Measurements from ENCODE around the gene TSSK2.

TSSK2 gene

GRCh38 chr22:19172213-19173046, 41.3 kb downstream of the TSSK2 start:
- no peak for DNase-seq

GRCh38 chr22:19173047-19174035, 42.2 kb downstream of the TSSK2 start:
- no peak for DNase-seq

GRCh38 chr22:19174106-19175025, 43.3 kb downstream of the TSSK2 start:
- no peak for DNase-seq

DNA sequence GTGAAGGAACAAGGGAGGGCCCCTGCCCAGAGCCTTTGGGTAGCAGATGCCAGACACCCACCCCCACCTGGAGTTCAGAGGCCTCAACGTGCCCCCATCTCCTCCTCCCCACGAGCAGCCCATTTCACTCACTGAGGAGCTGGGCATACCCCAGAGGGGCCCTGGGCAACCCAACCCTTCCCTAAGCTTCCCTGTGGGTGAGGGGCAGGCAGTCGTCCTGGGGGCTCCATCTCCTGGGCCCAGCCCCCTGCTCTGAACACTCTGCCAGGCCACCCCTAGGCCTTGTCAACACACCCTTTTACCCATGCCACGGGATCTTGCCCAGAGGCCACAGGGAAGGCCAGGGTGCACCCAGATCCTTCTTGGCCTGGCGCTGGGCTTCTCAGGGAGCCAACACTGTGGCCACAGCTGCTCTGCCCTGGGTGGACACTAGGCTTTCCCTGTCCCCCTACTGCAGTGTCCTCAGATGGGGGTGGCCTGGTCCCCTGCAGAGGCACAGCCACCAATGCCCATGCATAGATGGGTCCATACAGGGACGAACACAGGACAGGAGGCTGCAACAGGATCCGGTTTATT, 44.0 kb downstream of the TSSK2 start:
- DNase-seq: no peak

DNA sequence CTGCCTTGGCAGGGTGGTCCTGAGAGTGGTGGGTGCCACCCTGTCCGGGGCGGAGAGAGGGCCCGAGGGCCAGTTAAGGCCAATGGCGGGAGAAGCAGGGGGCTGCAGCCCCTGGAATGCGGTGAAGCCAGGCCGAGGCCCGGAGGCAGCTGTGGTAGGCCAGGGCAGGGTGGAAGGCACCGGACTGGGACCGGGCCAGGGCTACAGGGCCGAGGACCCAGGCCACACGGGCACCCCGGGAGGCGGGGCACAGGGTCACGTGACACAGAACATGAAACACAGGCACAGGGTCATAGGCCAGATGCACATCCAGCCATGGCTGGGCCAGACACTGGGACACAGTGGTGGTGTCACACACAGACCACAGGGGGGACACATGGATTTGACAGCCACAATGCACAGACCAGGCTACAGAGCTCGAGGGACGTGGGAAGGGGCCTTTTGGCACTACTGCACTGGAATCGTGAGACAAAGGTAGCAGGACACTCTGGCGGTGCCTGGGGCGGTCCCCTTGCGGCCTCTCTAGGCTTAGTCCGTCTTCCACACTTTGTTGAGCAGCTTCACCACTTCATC, 44.6 kb downstream of the TSSK2 start:
- DNase-seq: no peak

DNA sequence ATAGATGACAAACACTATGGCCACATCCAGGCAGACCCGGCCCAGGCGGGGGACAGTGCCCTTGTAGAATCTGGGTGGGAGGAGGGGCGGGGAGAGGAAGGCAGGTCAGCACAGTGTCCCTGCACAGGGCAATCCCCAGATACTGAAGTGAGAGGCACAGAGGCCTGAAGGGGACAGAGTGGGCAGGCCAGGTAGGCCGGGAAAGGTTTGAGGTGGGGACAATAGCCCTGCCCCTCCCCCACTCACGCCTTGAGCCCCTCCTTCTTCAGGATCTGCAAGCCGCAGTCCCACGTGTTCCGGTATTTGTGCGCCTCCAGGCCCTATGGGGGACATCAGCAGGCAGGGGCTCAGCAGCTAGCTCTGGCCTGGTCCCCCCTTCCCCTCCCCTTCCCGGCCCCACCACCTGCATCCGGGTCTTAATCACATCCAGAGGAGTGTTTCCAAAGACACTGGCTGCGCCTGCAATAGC, 45.1 kb downstream of the TSSK2 start:
- DNase-seq: no peak

DNA sequence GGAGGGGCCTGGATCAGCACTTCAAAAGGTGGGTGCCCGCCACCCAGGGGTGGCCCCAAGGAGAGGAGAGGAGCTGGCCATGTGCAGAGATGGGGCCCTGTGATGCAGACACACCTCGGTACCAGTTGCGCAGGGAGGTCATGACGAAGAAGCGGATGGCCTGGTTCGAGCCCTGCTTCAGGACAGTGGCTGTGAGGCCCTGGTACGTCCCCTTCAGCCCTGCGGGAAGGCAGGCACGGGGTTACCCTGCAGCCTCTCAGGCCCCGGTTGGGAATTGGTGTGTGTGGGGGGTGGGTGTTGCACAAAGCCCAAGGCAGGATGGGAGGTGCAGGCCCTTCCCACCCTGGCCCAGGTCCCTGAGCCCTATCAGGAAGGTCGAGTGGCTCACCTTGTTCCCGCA, 45.6 kb downstream of the TSSK2 start:
- DNase-seq: no peak

- DNase-seq: no peak
Measured at GRCh38 chr22:19177164-19178064, 46.3 kb downstream of the TSSK2 start.

DNA sequence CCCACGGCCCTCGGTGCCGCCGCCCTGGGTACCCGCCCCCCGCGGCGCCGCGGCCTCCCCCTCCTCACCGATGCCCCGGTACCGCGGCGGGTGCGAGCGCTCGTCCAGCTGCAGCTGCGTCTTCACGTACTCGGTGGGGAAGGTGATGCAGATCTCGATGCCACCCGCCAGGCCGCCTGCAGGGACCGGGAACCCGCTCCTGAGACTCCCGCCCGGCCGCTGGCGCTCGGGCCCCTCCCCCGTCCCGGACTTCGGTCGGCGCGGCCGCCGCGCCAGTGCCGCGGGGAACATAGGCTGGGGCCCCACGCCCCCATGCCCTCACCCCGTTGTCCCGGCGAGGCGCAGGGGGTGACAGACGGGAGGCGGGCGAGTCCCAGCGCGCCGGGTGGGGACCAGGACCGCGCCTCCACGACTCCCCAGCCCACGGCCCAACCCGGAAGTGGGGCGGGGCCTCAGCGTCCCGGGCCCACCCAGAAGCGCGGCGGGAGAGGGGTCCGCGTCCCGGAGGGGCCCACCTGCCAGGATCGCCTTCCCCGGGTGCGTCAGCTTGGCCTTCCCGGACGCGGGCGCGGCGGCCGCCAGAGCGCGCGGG, 47.1 kb downstream of the TSSK2 start:
- DNase-seq: peak; percentile 85

DNA sequence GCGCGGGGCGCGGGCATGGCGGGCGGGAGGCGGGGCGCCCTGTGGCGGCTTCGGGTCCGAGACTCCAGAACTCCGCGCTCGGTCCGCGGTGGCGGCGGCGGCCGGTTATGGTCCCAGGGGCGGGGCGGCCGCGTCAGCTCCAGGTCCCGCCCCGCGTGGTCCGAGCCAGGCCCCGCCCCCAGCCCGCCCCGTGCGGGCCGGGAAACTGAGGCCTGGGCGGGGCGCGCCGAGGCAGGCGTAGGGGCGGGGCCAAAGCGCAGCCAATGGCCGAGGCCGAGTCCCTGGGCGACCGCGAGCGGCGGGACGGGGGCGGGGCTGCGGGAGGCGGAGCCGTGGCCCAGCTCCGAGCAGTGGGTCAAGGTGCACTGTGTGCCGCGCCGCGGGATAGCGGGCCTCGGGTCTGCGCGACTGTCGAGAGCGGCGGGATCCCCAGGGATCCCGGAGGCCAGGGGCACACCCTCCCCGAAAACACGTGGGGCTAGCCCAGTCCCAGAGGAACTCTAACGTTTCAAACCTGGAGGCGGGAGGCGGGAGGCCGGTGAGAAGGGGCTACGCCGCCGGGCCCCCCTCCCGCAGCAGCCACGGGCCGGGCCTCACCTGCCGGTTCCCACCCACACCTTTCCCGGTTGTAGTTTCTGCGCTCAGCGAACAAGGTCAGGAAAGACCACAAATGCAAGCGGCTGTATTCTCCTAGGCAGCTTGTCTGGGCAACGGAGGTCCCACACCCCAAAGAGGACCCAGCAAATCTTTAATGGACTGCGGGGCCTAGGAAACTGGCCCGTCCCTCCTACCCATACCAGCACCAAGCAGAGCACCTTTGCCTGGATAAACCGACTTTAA, 47.8 kb downstream of the TSSK2 start, which contains the start of gene SLC25A1:
TSS of gene SLC25A1 (minus strand) at position 80 of the 840 bp plus-strand sequence. CDS start at position 17, 63 bp downstream.
- peak; percentile 95 for DNase-seq

GRCh38 chr22:19179497-19180048, 48.5 kb downstream of the TSSK2 start:
- DNase-seq: peak; percentile 86

DNA sequence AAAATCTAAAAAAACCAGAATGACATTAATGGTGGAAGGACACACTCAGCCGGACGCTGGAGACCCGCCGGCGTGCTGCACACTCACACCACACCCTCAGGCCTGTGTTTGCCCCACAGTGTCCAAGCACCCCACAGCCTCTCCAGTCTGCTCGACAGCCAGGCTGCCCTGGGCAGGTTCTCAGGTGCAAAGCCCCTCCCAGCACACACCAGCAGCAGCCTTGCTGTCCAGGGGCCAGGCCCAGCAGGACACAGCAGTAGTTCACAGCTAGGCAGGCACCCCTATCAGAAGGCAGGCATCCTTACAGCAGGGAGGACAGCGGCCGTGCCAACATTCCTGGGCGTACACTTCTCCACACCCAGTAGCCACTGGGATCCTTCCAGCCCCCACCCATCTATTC, 49.1 kb downstream of the TSSK2 start:
- DNase-seq: no peak

DNA sequence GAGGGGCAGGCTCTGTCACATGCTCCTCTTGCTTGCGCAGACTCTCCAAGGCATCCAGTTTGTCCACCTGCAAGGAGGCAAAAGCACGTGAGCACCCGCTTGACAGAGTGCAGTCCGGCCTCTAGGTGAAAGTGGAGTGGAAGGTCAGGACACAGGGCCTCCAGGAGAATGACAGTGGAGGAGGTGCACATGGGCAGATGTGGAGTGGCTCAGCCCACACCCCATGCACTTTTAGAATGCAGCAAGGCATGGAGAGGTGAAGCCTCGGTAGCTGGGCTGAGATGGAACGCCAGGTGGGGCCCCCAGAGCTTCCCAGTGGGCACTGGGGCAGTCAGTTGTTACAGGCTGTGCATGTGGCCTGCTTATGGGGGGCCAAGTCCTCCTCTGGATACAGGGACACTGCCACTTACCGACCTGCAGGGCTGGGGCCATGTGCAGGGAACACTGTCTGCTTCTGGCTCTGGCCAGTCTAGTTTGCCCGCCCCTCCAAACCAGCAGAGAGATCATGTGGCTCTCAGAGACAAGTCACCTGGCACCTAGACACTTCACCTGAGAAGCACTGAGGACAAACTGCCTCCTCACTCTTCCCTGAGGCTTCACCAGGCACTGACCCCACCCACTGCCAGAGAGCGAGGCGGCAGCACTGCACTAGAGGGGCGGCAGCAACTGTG, 49.8 kb downstream of the TSSK2 start:
- no peak for DNase-seq

- DNase-seq: no peak
Measured at GRCh38 chr22:19181786-19182471, 50.8 kb downstream of the TSSK2 start.

Data from NCI-H69 (cell line).